Measurements from ENCODE around the gene DNASE1L3. TPM values are rescaled to one million over a fixed set of nuclear protein-coding genes. Genes with fewer than 3 reads are reported as not detected.

DNASE1L3 gene
- total and polyA plus RNA-seq, 2 experiments from 2014 or later = not detected

DNA sequence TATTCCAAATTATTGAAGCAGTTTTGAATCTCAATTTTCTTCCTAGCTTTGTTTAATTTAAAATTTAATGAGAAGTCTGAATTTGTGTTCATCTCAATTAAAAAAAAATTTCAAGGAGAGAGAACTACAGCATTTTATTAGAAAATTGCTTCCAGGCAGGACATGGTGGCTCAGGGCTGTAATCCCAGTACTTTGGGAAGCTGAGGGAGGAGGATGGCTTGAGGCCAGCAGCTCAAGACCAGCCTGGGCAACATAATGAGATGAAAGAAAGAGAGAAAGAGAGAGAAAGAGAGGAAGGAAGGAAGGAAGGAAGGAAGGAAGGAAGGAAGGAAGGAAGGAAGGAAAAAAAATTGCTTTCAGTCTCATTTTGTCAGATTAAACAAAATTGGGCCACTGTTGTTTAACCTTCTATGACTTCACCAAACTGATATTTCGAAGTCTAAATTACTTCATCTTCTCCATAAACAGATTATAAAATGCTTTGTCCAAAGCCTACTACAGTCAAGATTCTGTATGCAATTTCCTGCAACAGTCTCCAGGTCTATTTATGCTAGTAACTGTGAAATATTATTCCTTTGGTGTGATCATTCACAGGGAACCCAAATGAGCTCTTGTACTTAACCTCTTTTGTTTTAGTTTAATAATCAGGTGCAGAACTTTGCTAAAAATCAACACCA, 20.2 kb upstream of the DNASE1L3 start:
- DNase-seq (ENCODE audit: low spot score) (no peak), ATAC-seq (no peak)
- no peak overlapping the region for H2AFZ ChIP-seq
- peaks cover 20% of the 10 kb centered on the region for H3K27me3 ChIP-seq (ENCODE audit: insufficient read depth)
- H3K9me2 ChIP-seq (ENCODE audit: insufficient read depth) = no peaks in the 10 kb centered on the region
- no peak overlapping the region for H3K4me3 Mint-ChIP-seq
- TF ChIP-seq ZNF114 (CRISPR knock-in tag; IDR thresholded peaks at IDR 0.05) (no peak), JUNB (IDR thresholded peaks at IDR 0.05; ENCODE audit: unreplicated experiment) (no peak), POLR2AphosphoS5 (IDR thresholded peaks at IDR 0.05; ENCODE audit: low read depth) (no peak), EZH2 (IDR thresholded peaks at IDR 0.05; ENCODE audit: low read depth, unreplicated experiment) (no peak), STAT1 (IDR thresholded peaks at IDR 0.05; ENCODE audit: unreplicated experiment) (no peak), EZH2phosphoT487 (IDR thresholded peaks at IDR 0.05; ENCODE audit: unreplicated experiment) (no peak), NANOG (IDR thresholded peaks at IDR 0.05; ENCODE audit: borderline replicate concordance) (no peak), ZNF331 (CRISPR knock-in tag; IDR thresholded peaks at IDR 0.05; ENCODE audit: low read depth) (no peak), REST (IDR thresholded peaks at IDR 0.05; ENCODE audit: unreplicated experiment) (no peak), CTCF (conservative IDR thresholded peaks at IDR 0.05; ENCODE audit: low read depth in 2 of 2) (no peak), ETS1 (IDR thresholded peaks at IDR 0.05) (no peak), CREB1 (CRISPR knock-in tag; IDR thresholded peaks at IDR 0.05; ENCODE audit: low read depth) (no peak)
- TF ChIP-seq, protein P1, sequence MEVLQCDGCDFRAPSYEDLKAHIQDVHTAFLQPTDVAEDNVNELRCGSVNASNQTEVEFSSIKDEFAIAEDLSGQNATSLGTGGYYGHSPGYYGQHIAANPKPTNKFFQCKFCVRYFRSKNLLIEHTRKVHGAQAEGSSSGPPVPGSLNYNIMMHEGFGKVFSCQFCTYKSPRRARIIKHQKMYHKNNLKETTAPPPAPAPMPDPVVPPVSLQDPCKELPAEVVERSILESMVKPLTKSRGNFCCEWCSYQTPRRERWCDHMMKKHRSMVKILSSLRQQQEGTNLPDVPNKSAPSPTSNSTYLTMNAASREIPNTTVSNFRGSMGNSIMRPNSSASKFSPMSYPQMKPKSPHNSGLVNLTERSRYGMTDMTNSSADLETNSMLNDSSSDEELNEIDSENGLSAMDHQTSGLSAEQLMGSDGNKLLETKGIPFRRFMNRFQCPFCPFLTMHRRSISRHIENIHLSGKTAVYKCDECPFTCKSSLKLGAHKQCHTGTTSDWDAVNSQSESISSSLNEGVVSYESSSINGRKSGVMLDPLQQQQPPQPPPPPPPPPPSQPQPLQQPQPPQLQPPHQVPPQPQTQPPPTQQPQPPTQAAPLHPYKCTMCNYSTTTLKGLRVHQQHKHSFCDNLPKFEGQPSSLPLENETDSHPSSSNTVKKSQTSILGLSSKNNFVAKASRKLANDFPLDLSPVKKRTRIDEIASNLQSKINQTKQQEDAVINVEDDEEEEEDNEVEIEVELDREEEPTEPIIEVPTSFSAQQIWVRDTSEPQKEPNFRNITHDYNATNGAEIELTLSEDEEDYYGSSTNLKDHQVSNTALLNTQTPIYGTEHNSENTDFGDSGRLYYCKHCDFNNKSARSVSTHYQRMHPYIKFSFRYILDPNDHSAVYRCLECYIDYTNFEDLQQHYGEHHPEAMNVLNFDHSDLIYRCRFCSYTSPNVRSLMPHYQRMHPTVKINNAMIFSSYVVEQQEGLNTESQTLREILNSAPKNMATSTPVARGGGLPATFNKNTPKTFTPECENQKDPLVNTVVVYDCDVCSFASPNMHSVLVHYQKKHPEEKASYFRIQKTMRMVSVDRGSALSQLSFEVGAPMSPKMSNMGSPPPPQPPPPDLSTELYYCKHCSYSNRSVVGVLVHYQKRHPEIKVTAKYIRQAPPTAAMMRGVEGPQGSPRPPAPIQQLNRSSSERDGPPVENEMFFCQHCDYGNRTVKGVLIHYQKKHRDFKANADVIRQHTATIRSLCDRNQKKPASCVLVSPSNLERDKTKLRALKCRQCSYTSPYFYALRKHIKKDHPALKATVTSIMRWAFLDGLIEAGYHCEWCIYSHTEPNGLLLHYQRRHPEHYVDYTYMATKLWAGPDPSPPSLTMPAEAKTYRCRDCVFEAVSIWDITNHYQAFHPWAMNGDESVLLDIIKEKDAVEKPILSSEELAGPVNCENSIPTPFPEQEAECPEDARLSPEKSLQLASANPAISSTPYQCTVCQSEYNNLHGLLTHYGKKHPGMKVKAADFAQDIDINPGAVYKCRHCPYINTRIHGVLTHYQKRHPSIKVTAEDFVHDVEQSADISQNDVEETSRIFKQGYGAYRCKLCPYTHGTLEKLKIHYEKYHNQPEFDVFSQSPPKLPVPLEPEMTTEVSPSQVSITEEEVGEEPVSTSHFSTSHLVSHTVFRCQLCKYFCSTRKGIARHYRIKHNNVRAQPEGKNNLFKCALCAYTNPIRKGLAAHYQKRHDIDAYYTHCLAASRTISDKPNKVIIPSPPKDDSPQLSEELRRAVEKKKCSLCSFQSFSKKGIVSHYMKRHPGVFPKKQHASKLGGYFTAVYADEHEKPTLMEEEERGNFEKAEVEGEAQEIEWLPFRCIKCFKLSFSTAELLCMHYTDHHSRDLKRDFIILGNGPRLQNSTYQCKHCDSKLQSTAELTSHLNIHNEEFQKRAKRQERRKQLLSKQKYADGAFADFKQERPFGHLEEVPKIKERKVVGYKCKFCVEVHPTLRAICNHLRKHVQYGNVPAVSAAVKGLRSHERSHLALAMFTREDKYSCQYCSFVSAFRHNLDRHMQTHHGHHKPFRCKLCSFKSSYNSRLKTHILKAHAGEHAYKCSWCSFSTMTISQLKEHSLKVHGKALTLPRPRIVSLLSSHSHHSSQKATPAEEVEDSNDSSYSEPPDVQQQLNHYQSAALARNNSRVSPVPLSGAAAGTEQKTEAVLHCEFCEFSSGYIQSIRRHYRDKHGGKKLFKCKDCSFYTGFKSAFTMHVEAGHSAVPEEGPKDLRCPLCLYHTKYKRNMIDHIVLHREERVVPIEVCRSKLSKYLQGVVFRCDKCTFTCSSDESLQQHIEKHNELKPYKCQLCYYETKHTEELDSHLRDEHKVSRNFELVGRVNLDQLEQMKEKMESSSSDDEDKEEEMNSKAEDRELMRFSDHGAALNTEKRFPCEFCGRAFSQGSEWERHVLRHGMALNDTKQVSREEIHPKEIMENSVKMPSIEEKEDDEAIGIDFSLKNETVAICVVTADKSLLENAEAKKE (CRISPR knock-in tag; IDR thresholded peaks at IDR 0.05) = no peak
- no peak overlapping the region for H3K27ac ChIP-seq (ENCODE audit: low read depth)
- no peaks in the 10 kb centered on the region for H3F3A ChIP-seq (replicated peaks; ENCODE audit: low read depth)
- no peaks in the 10 kb centered on the region for H3K4me1 ChIP-seq (ENCODE audit: insufficient read depth)
- H4K20me1 ChIP-seq (replicated peaks; ENCODE audit: insufficient read depth) = no peaks in the 10 kb centered on the region
- H3K4me3 ChIP-seq = no peak overlapping the region
- no peak overlapping the region for H3K4me2 ChIP-seq
- H3K79me2 ChIP-seq (replicated peaks; ENCODE audit: insufficient read depth) = no peaks in the 10 kb centered on the region
- H3K4me1 Mint-ChIP-seq = no peaks in the 10 kb centered on the region; the same call in 2 of the 3 replicates
- peaks cover 9% of the 10 kb centered on the region for H3K27me3 Mint-ChIP-seq (ENCODE audit: insufficient read depth, low read depth, poor library complexity)
- no peaks in the 10 kb centered on the region for H3K36me3 ChIP-seq (ENCODE audit: insufficient read depth)
- no peaks in the 10 kb centered on the region for H3K9me3 Mint-ChIP-seq
- H3K27ac Mint-ChIP-seq = no peak overlapping the region
- no peaks in the 10 kb centered on the region for H3K36me3 Mint-ChIP-seq (ENCODE audit: low read depth)

Data from GM23338 (cell line).